Pons (tissue), 1 donor: ENCODE data around the gene GCSH.

Experiments
- DNase-seq: peaks from one replicate; pipeline ENCODE4 v3.0.0-alpha.2; 2016; ENCODE audit warnings: low spot score

The GCSH gene

DNA sequence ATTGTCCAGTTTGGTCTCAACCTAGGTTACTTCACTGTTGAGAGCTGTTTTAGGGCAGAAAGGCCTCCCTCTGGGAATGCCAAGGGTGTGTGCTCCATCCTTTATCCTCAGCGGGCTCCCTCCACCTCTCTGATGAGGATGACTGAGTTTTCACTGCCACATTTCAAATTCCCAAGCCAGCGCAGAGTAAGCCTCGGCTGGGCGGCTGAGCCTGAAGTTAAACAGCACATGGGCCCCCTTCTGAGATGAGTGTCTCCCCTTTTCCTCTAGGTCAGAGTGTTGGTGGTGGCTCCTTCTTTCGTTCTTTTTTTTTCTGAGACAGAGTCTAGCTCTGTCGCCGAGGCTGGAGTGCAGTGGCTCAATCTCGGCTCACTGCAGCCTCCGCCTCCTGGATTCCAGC, 5.5 kb upstream of the GCSH start:
- no peak for DNase-seq

DNA sequence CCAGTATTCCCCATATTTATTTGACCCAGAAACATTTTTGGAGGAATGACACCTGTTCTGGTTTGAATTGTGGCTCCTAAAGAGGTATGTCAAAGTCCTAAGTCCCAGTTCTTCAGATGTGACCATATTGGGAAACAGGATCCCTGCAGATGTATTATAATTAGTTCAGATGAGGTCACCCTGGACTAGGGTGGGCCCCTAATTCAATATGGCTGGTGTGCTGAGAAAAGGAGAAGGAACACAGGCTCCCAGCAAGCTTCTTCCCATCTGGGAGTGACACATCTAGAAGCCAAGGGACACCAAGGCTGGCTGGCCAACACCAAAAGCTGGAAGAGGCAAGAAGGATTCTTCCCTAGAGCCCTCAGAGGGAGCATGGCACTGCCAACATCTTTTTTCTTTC, 3.8 kb upstream of the GCSH start:
- no peak for DNase-seq

DNA sequence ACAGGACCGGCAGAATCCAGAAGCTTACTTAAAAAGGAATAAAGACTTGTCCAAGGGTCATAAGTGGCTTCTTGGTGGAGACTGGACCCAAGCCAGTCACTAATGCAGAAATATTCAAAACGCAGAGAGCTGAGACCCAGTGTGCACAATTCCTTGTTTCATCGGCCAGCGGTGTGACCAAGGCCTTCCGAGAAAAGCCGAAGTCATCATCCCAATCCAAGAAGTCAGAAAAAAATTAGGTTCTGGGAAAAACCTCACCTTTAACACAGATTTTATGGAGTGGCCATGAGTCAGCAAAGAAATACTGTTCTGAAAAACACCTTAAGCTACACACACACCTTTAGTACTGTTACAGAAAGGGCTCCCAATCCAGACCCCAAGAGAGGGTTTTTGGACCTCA, 1.0 kb upstream of the GCSH start:
- no peak for DNase-seq

DNA sequence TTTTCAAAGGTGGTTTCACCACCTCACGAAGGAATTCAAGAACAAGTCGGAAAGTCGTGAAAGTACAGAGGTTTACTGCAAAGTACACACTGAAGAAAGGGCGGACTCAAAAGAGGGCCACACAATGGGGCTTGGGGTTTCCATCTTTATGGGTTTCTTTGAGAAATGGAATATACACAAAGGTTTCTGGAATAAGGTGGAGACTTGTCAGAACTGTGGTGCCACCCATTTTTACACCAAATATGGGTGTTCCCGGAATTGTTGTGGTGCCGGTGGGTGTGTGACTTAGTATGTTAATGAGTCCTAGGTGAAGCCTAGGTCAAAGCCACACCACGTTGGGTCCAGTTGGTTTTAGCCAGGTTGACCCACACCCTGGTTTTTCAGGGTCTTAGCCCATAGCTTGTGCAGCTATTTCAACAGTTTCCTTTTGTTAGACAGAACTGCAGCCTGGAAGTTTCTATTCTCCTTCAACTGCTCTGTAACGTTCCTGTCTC, 567 bp upstream of the GCSH start:
- no peak for DNase-seq

DNA sequence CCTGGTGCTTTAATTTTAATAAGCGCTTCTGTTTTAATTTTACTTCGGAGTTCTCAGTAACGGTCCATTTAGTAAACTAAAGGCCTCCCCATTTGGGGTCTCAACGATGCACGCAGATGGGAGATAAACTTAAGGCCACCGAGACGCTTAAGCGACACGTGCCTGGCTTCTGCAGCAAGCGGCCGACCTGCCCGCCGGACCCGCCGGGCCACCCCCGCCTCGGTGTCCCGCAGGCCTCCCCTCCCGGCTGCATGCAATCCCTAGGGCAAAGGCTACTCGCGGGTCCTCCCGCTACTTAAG, 592 bp downstream of the GCSH start:
- no peak for DNase-seq

DNA sequence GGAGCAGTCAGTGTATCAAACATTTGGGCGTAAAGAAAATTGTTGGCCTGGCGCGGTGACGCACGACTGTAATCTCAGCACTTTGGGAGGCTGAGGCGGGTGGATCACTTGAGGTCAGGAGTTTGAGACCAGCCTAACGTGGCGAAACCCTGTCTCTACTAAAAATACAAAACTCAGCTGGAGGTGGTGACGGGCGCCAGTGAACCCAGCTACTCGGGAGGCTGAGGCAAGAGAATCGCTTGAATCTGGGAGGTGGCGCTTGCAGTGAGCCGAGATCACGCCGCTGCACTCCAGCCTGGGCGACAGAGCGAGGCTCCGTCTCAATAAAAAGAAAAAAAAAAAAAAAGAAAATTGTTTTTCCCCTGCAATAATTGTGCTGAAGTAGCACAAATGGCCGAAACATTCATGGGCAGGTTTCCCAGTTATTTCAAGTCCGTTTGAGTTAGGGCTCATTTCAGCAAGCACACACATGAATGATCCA, 1.4 kb downstream of the GCSH start:
- no peak for DNase-seq

DNA sequence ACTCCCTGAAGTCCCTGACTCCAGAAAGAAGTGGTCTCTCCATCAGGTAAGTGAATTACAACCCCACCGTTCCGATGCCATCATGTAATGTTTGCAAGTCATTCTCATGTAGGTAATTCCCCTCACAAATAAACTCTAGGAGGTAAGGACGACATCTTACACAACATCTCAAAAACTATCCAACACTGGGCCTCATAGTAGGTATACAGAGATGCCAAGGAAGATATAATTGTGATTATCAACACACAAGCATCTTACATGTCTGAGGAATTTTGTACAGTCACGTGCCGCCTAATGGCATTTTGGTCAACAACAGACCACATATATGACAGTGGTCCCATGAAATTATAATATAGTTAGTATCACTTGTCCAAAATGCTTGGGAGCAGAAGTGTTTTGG, 7.4 kb downstream of the GCSH start:
- DNase-seq = no peak

DNA sequence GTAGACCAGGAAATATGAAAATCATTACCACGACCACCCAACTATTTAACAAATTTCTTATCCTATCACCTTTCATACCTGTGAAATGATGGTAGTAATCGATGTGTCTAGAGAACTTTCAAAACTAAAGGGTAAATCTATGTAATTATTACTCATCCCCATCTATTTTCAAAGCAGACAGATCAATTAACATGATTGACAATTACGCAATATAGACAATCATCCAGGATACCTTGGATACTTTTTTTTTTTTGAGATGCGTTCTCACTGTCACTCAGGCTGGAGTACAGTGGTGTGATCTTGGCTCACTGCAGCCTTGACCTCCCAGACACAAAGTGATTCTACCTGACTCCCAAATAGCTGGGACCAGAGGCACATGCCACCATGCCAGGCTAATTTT, 15.2 kb downstream of the GCSH start:
- no peak for DNase-seq

DNA sequence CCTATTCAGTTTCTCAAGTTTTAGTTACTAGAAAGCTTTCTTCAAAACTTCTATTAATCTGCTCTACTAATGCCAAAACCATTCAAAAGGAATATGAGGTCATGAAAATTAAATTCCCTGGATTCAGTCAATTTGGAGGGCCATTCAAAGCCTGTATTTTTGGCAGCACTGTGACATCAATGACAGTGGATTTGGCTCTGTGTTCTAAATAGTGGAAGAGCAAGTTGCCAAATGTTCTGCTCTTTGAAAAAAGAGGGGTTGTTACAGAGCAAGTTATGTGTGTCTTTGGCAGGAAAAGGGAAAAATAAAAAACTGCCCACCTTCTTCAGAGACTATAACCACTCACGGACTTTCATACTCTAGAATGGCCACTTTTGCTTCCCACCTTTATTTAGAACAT, 16.0 kb downstream of the GCSH start:
- DNase-seq = peak; percentile 24

DNA sequence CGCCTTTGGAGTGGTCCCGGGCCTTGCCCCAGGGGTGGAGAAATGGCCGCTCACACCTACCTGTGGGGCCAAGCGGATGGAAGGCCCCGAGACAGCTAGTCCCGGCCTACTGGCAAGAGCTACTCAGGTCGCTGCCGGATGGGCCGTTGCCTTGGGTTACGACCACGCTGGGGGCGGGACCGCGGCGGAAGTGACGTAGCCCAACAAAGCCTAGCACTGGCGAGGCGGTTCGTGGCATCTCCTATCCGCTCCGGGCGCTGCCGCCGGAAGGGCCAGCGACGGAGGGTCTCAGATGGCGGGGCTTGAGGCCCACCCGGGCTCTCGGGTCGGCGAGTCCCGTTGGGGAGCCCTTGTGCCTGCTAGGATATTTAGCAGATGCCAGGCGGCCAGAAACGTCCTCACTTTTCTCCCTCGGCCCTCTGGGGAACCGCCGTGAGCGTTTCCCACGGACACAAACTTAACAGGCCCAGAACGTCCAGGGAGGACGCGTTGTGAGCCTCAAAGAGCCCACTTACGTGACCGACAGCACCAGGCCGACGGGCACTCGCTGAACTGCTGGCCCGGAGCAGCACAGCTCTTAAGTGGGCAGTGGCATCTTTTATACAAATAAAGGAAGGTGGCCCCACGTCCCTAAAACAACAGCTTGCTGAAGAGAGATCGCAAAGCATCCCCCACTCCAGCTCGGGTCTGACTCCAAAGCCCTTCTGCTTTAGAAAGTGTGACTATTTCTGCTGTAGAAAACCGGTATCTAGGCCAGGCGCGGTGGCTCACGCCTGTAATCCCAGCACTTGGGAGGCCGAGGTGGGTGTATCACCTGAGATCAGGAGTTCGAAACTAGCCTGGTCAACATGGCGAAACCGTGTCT, 18.9 kb downstream of the GCSH start, which contains the start of gene C16orf46:
Gene C16orf46, minus strand, starts transcription at position 163 of the 865 bp plus-strand sequence. CDS start 13,283 bp downstream, outside the sequence.
- DNase-seq = peak; percentile 95

DNA sequence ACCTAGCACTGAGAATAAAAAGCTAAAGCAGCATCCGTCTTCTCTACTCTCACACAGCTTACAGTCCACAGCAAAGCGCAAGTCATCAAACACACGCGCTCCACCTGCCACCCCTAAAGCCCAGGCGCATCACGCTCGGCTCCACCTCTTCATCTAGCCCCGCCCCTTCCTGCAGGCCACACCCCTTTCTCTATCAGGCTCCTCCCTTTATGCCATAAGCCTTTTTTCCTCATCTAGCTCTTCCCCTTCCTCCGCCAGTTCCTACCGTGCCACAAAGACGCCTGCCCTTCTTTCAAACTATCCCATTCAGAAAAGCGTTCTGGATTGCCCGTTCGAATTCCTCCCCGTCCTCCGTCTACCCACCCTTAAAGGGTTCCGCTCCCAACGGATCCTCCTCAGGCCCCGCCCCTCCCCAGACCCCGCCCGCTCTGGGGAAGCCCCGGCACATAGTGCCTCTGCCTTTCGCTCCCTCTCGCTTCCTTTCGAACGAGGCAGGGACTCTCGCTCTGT, 19.6 kb downstream of the GCSH start:
- peak; percentile 94 for DNase-seq

DNA sequence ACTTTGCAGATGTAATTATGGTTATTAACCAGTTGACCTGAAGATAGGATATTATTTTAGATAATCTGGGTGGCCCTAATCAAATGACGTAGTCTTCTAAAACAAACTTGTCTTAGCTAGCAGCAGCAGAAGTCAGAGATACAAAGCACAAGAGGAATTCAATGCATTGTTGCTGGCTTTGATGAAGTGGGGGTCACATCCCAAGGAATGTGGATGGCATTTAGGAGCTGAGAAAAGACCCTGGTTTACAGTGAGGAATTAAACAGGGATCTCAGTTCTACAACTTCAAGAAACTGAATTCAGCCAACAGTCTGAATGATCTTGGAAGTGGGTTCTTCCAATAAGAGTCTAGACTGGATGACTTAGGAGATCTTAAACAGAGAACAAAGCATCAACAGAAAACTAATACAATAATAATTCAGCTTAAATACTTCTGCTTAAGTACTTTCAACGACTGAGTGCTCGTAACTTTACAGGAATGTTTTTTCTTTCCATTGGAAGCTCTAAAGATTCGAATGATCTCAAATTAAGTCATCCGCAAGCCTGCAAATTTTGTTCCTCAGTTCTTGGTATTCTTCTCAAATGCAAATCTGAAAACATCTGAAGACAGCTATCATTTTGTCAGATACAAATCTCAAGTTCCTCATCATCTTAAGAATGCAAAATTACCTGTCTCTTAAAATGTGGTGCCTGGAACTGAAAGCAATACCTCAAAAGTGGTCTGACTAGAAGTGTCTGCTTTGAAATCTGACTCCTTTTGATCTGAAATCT, 22.4 kb downstream of the GCSH start:
- DNase-seq = no peak

DNA sequence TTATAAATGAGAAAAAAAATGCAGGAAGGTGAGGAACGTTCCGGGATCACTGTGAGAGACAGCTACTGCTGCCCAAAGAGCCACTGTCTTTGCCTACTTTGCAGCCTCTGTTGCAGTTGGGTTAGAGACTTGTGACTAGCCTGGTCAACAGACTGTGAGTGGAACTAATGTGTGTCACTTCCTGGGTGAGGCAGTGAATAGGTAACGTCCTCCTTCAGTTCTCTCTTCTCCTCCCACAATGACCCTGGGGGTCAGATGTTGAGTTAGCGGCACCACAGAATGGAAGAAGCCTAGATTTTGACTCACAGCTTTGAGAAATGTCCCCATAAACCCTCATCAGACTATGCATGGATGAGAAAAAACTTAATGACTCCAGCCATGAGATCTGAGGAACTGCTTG, 24.4 kb downstream of the GCSH start:
- no peak for DNase-seq

DNA sequence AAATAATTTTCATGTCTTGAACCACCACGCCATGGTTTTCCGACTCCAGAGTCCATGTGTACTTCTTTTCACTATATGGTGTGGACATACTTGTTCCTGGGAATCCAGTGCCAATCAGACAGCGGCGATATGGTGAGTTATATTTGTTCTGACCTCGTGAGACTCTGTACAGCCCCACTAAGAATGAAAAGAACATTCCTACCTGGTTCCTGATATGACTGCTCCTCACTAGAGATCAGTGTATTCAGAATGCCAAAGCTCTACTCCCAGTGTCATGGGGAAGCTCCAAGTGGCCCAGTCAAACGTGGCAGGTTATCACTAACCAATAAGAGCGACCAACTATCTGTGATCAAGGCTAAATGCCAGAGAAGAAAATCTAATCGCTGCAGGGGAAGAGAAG, 25.2 kb downstream of the GCSH start:
- DNase-seq = no peak

DNA sequence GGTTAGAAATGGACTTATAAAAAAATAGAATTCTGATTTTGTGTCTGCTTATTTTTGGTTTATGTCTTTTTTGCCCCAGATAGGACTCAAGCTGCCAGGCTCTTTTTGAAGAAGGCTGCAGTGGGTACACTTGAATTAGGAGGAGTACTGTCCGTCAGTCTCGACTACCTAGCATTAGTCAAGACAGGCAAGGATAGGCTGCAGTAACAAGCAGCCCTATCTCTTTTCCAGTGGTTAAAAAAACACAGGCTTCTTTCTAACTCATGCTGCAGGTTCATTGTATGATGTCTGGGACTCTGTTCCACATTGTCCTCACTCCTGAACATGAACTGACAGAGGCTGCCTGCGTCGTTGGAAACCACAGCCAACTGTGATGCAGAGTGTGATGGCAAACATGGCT, 27.1 kb downstream of the GCSH start:
- no peak for DNase-seq

DNA sequence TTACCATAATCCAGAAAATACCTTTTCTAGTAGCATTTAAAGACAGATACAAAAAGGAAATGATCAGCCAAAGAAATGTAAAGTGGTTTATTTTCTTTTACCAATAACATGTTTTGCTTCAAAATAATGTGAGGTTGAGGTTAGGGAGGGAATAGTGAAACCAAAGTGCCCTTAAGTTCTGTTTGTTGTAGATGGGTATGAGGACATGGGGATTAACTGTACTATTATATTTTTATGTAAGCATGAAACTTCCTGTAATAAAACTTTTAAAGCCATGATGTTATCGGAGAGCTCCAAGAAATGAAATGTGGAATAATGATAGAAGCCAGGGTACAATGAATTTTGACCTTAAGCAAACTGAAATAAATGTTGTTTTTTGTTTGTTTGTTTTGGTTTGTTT, 29.0 kb downstream of the GCSH start:
- DNase-seq = no peak

DNA sequence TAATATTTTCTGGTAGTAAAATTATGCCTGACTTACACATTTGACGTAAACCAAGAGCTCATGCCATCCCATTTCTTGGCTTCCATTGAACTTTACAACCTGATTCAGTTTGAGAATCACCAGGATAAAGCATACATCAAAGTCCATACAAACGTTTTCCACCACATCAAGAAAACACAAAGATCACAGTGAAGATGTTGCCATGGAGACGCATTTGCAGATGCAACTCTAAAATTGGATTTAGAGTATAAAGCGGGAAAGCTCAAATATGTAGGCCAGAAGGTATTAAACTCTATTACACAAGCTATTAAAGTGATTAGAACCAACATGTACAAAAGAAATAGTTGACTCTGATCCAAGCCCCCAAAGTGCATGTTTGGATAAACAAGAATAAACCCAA, 29.5 kb downstream of the GCSH start:
- no peak for DNase-seq

DNA sequence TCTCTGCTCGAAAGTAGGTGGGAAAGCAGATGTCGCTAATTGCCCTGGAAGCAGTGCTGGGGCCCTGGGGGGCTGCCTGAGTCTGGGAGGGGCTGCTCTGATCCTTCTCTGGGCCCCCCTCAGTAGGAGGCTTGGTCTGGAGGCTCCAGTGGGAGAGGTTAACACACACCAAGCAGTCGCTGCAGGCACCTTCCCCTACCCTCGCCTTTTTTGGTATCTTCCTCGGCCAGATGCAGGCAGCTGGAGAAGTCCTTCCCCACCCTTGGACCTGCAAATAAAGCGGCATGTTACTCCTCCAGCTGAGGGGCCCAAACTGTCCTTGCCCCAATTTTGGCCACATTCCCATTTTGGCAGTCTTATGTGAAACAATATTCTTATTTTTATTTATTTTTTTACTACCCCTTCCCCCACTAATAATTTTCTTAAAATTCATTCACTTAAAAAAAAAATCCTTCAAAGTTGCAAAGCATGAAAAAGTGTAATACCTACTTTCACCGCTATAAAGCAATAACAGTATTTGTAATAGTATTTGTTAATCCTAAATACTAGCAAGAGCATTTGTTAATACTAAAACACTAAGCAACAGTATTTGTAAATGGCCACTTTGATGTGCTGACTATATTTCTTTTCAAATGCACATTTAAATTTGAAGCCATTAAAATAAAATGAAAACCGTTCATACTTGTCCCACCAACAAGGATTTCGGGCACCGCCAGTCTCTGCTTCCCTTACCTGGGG, 34.2 kb downstream of the GCSH start:
- DNase-seq = no peak

DNA sequence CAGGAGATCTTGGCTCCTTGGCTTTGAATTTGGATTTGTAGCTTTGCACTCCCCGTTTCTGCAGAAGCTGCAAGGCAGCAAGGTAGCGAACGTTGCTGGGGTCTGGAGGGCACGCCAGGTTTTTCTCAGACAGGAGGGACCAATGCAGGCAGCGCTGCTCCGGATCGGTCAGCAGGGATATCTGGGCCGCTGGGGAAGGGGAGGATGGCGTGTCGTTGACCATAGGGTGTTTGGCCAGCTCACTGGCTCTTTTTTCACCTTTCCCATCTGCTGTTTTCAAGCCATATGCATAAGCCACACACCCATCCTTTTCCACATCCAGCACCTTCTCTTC, 34.9 kb downstream of the GCSH start:
- DNase-seq = no peak

DNA sequence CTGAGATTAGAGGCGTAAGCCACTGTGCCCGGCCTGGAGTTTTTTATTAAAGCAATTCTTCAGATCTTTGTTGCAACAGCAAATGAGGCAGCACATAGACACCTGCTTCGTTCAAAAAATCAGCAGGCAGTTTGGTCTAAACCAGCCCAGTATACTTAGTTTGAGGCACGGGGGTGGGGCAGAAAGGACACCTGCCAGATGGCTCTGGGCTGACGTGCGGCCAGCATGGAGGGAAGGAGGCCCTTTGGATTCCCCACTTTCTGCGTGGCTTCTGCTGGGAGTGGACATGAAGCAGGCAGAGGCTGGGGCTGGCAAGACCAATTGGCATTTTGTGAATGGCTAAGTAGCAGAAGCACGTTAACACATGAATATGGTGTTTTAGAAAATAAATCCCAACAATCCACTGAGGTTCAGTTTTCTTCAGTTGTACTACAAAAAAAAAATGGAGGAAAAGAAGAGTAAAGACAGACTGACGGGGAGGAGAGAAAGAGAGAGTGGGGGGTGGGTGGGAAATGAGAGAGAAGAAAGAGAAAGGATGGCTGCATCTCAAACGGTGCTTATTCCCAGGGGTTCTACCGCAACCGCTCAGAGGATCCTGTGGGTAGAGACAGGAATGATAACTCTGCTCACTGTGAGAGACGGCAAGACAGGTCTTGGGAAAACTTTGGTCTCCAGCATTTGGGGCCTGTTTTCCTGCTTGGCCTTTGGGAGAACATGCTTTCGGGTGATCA, 35.5 kb downstream of the GCSH start:
- no peak for DNase-seq

DNA sequence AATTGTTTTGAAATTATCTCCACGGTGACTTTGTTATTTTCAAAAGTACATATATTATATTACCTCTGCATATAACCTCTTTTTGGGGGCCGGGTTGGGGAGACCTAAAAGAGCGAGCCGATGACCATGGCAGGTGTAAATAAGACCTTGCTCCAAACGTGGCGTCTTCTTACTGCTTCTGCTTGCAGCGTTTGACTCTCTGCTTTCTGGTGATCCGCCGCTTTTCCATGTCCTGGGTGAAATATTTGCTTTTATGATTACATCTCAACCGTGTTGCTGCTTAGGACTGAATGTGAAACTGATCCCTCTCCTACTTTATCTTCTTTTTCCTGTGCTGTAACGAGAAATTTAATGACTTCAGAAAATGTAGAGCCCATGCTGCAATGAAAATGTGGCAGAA, 42.4 kb downstream of the GCSH start:
- no peak for DNase-seq

DNA sequence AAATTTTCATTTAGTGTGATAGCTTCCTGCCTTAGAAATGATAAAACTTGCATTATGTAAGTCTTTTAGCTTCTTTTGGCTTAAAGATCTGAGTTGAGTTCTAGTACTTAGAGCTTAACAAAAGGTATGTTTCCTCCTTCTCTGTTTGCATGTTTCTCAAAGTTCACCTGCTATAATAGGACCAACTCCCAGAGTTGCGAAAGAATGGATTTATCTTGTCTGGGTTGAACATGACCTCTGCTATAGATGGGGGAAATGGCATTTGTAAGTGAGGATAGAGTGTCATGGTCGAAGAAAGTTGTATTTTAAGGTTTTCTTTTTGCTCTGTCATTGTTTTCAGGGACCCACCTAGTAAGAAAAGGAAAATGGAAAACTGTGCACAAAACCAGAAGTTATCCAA, 53.4 kb downstream of the GCSH start:
- no peak for DNase-seq
